ENCODE measurements around the gene OR1Q1.
"Not testable (repeated sequence)": the region's sequence is repeated elsewhere in the genome, so short reads cannot be mapped to it uniquely, and the experiment has no call there.

Gene OR1Q1

DNA sequence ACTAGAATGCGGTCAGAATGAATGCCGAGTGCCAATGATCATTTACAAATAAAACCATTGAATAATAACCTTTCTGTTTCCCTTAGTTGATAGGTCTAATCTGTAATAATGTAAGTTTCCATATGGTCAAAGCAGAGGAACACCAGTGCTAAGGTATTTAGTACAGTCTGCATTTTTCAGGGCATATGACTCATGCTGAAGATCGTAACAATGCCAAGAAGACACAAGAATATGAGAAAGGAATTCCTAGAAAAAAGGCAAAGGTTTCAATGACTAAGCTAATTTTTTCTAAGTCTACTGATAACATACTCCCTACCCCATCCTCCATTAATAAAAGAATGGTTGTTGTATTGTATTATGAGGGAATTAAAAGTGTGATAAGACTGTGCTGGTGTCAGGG, 34.2 kb upstream of the OR1Q1 start:
- no peak overlapping the region for H3K4me3 ChIP-seq (ENCODE audit: low read length)
- H3K27ac ChIP-seq (ENCODE audit: low read depth, low read length), result no peak overlapping the region
- no peak overlapping the region for H3K4me2 ChIP-seq (ENCODE audit: low read length)
- no peaks in the 10 kb centered on the region for H3F3A ChIP-seq (ENCODE audit: control insufficient read depth, insufficient read depth)
- TF ChIP-seq EZH2phosphoT487 (IDR thresholded peaks at IDR 0.05; ENCODE audit: borderline replicate concordance, low read length), result no peak
- TF ChIP-seq, protein P1, sequence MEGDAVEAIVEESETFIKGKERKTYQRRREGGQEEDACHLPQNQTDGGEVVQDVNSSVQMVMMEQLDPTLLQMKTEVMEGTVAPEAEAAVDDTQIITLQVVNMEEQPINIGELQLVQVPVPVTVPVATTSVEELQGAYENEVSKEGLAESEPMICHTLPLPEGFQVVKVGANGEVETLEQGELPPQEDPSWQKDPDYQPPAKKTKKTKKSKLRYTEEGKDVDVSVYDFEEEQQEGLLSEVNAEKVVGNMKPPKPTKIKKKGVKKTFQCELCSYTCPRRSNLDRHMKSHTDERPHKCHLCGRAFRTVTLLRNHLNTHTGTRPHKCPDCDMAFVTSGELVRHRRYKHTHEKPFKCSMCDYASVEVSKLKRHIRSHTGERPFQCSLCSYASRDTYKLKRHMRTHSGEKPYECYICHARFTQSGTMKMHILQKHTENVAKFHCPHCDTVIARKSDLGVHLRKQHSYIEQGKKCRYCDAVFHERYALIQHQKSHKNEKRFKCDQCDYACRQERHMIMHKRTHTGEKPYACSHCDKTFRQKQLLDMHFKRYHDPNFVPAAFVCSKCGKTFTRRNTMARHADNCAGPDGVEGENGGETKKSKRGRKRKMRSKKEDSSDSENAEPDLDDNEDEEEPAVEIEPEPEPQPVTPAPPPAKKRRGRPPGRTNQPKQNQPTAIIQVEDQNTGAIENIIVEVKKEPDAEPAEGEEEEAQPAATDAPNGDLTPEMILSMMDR (IDR thresholded peaks at IDR 0.05; ENCODE audit: low read depth, low read length, poor library complexity, severe bottlenecking), result no peak
- no peaks in the 10 kb centered on the region for H3K79me2 ChIP-seq (ENCODE audit: control insufficient read depth, low read length)
- H3K4me1 ChIP-seq (ENCODE audit: control insufficient read depth, low read length), result no peaks in the 10 kb centered on the region
- H4K20me1 ChIP-seq (ENCODE audit: control insufficient read depth, insufficient read depth, low read depth, low read length), result no peaks in the 10 kb centered on the region
- no peaks in the 10 kb centered on the region for H3K27me3 ChIP-seq (ENCODE audit: control insufficient read depth, low read length)
- no peaks in the 10 kb centered on the region for H3K36me3 ChIP-seq (ENCODE audit: control insufficient read depth, low read length)
- H3K9me3 ChIP-seq (ENCODE audit: control insufficient read depth, insufficient read depth, low read length), result no peaks in the 10 kb centered on the region
- no peaks in the 10 kb centered on the region for H3K9me2 ChIP-seq (replicated peaks; ENCODE audit: control insufficient read depth, low read length)

DNA sequence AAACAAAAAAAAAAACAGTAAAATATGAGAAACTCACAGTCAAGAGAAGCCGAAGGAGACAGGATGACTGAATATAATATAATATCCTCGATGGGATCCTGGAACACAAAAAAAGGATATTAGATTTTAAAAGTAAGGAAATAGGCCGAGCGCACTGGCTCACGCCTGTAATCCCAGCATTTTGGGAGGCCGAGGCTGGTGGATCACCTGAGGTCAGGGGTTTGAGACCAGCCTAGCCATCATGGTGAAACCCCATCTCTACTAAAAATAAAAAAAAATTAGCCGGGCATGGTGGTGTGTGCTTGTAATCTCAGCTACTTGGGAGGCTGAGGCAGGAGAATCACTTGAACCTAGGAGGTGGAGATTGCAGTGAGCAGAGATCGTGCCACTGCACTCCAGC, 31.3 kb upstream of the OR1Q1 start, which contains the start of gene OR1L8:
Gene OR1L8 (minus strand): TSS at position 101 of the 400 bp plus-strand sequence. CDS start 14,907 bp downstream, outside the sequence.
- H3K4me1 ChIP-seq (ENCODE audit: control insufficient read depth, low read length); H3K27me3 ChIP-seq (ENCODE audit: control insufficient read depth, low read length); H3K79me2 ChIP-seq (ENCODE audit: control insufficient read depth, low read length); H4K20me1 ChIP-seq (ENCODE audit: control insufficient read depth, insufficient read depth, low read depth, low read length); H3K9me3 ChIP-seq (ENCODE audit: control insufficient read depth, insufficient read depth, low read length); H3K4me3 ChIP-seq (ENCODE audit: low read length); H3K27ac ChIP-seq (ENCODE audit: low read depth, low read length); H3K9me2 ChIP-seq (replicated peaks; ENCODE audit: control insufficient read depth, low read length); H3F3A ChIP-seq (ENCODE audit: control insufficient read depth, insufficient read depth); H3K4me2 ChIP-seq (ENCODE audit: low read length); H3K36me3 ChIP-seq (ENCODE audit: control insufficient read depth, low read length): not testable (repeated sequence)

DNA sequence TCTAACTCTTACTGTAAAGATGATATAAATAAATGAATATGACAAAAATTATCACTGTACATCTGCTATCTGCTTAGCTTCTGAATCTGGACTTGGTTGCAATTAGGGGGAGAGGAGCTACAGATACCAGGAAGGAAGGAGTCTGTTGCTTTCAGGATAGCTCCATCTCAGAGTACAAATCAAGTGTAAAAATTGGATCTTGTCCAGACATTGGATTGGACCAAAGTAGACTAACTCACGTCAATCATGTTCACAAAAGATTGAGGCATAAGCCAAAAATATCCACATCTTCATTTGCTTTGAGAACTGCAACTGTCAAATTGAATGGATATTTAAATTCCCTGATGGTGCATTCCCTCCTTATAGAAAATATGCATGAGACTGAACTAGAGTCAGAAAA, 8.8 kb upstream of the OR1Q1 start:
- H3F3A ChIP-seq (ENCODE audit: control insufficient read depth, insufficient read depth), result no peaks in the 10 kb centered on the region
- H3K4me3 ChIP-seq (ENCODE audit: low read length), result no peak overlapping the region
- no peaks in the 10 kb centered on the region for H3K9me2 ChIP-seq (replicated peaks; ENCODE audit: control insufficient read depth, low read length)
- H3K79me2 ChIP-seq (ENCODE audit: control insufficient read depth, low read length), result no peaks in the 10 kb centered on the region
- TF ChIP-seq EZH2phosphoT487 (IDR thresholded peaks at IDR 0.05; ENCODE audit: borderline replicate concordance, low read length), result no peak
- TF ChIP-seq, protein P1 (IDR thresholded peaks at IDR 0.05; ENCODE audit: low read depth, low read length, poor library complexity, severe bottlenecking), result no peak
- no peaks in the 10 kb centered on the region for H3K9me3 ChIP-seq (ENCODE audit: control insufficient read depth, insufficient read depth, low read length)
- H3K27ac ChIP-seq (ENCODE audit: low read depth, low read length), result no peak overlapping the region
- H3K4me2 ChIP-seq (ENCODE audit: low read length), result no peak overlapping the region
- no peaks in the 10 kb centered on the region for H4K20me1 ChIP-seq (ENCODE audit: control insufficient read depth, insufficient read depth, low read depth, low read length)
- no peaks in the 10 kb centered on the region for H3K36me3 ChIP-seq (ENCODE audit: control insufficient read depth, low read length)
- H3K27me3 ChIP-seq (ENCODE audit: control insufficient read depth, low read length), result peaks cover 2% of the 10 kb centered on the region; the same call in 1 of the 2 replicates
- H3K4me1 ChIP-seq (ENCODE audit: control insufficient read depth, low read length), result no peaks in the 10 kb centered on the region

DNA sequence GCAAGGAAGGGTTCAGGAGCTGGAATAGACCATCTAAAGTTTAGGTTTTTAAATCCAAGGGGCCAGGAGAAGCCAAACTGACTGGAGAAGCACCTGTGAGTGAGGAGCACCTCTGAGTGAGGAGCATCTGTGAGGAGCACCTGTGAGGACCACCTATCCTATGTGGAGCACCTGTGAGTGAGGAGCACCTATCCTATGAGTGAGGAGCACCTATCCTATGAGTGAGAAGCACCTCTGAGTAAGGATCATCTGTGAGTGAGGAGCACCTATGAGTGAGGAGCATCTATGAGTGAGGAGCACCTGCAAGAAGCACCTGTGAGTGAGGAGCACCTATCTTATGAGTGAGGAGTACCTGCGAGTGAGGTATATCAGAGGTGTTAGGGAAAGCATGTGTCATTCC, 8.0 kb upstream of the OR1Q1 start:
- H3K4me3 ChIP-seq (ENCODE audit: low read length), result no peak overlapping the region
- H3K9me3 ChIP-seq (ENCODE audit: control insufficient read depth, insufficient read depth, low read length), result no peaks in the 10 kb centered on the region
- peaks cover 7% of the 10 kb centered on the region; the same call in 1 of the 2 replicates for H3K27me3 ChIP-seq (ENCODE audit: control insufficient read depth, low read length)
- H3K9me2 ChIP-seq (replicated peaks; ENCODE audit: control insufficient read depth, low read length), result no peaks in the 10 kb centered on the region
- H4K20me1 ChIP-seq (ENCODE audit: control insufficient read depth, insufficient read depth, low read depth, low read length), result no peaks in the 10 kb centered on the region
- H3K4me2 ChIP-seq (ENCODE audit: low read length), result no peak overlapping the region
- no peaks in the 10 kb centered on the region for H3K4me1 ChIP-seq (ENCODE audit: control insufficient read depth, low read length)
- no peaks in the 10 kb centered on the region for H3K36me3 ChIP-seq (ENCODE audit: control insufficient read depth, low read length)
- H3K27ac ChIP-seq (ENCODE audit: low read depth, low read length), result no peak overlapping the region
- TF ChIP-seq, protein P1 (IDR thresholded peaks at IDR 0.05; ENCODE audit: low read depth, low read length, poor library complexity, severe bottlenecking), result no peak
- TF ChIP-seq EZH2phosphoT487 (IDR thresholded peaks at IDR 0.05; ENCODE audit: borderline replicate concordance, low read length), result no peak
- H3K79me2 ChIP-seq (ENCODE audit: control insufficient read depth, low read length), result no peaks in the 10 kb centered on the region
- no peaks in the 10 kb centered on the region for H3F3A ChIP-seq (ENCODE audit: control insufficient read depth, insufficient read depth)

Data from DOHH2 (cell line).